NK-92 (cell line): ENCODE results near the gene USP48.
"Not testable (repeated sequence)": the region's sequence is repeated elsewhere in the genome, so short reads cannot be mapped to it uniquely, and the experiment has no call there.

ENCODE experiments used
- DNase-seq: peaks from one replicate; lab custom pipeline; 2025; ENCODE audit not compliant: unreplicated experiment; lab: John Stamatoyannopoulos, UW

Gene USP48, protein sequence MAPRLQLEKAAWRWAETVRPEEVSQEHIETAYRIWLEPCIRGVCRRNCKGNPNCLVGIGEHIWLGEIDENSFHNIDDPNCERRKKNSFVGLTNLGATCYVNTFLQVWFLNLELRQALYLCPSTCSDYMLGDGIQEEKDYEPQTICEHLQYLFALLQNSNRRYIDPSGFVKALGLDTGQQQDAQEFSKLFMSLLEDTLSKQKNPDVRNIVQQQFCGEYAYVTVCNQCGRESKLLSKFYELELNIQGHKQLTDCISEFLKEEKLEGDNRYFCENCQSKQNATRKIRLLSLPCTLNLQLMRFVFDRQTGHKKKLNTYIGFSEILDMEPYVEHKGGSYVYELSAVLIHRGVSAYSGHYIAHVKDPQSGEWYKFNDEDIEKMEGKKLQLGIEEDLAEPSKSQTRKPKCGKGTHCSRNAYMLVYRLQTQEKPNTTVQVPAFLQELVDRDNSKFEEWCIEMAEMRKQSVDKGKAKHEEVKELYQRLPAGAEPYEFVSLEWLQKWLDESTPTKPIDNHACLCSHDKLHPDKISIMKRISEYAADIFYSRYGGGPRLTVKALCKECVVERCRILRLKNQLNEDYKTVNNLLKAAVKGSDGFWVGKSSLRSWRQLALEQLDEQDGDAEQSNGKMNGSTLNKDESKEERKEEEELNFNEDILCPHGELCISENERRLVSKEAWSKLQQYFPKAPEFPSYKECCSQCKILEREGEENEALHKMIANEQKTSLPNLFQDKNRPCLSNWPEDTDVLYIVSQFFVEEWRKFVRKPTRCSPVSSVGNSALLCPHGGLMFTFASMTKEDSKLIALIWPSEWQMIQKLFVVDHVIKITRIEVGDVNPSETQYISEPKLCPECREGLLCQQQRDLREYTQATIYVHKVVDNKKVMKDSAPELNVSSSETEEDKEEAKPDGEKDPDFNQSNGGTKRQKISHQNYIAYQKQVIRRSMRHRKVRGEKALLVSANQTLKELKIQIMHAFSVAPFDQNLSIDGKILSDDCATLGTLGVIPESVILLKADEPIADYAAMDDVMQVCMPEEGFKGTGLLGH

GRCh38 chr1:21782868-21783678, at the start of gene USP48:
Gene USP48, minus strand, starts transcription at chr1:21783149. Its CDS starts 192 bp downstream, at chr1:21782957.
- DNase-seq = peak; percentile 82

GRCh38 chr1:21831454-21831970, 48.6 kb upstream of the USP48 start:
- DNase-seq = no peak

DNA sequence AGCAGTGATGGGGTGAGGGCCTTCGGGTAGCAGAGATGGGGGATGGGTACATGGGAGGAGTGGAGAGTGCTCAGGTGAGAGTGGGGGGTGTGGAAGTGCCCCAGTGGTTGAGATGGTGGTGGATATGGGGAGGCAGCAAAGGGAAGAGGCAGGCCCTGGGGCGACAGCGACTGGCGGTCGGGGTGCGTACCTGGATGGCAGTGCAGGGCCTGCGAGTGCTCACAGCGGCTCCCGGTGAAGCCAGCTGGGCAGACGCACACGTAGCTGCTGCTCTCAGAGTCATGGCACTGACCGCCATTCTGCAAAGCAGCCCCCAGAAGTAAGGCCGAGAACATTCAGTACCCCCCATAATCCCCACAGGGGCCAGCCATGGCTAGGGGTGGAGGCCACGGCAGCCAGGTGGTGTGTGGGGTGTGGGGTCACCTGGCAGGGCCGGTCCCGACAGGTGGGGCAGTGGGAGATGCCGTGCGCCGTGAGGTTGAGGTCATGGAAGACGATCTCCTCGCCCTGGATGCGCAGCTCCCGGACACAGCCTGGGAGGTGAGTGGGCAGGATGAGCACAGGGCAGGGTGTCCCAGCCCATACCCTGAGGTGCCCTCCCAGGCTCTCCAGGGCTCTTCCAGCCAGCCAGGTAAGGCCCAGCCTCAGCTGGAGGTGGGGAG, 48.0 kb upstream of the USP48 start:
- no peak for DNase-seq

- DNase-seq = no peak
These were observed 46.3 kb upstream of the USP48 start for GRCh38 chr1:21829294-21829693.

DNA sequence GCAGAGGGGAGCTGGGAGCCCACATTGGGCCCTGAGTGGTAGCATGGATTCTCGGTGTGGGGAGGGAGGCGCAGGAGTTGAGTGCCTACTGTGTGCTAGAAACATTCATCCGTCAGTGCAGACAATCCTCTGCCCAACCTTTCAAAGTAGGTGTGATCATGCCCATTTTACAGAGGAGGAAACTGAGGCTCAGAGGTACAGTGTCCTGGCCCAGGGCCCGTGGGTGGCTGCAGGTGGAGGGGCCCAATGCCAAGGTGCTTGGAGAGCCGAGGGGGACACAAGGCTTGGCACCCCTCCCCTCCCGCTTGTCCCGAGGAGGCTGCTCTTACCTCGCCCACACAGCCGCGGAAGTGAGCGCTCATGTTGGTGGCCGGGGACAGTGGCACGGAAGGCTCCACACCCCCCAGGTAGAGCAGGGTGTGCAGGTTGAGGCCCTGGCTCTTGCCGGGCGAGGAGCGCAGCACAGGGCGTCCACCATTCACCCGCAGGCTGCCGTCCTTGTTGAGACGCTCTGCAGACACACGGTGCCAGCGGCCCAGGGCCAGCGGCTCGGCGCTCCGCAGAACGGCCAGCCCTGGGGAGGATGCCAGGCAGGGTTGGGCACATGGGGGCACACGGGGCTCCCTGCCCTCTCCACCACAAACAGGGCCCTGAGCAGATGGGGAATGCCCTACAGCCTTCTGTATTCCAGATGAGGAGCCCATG, 45.7 kb upstream of the USP48 start:
- DNase-seq = no peak

DNA sequence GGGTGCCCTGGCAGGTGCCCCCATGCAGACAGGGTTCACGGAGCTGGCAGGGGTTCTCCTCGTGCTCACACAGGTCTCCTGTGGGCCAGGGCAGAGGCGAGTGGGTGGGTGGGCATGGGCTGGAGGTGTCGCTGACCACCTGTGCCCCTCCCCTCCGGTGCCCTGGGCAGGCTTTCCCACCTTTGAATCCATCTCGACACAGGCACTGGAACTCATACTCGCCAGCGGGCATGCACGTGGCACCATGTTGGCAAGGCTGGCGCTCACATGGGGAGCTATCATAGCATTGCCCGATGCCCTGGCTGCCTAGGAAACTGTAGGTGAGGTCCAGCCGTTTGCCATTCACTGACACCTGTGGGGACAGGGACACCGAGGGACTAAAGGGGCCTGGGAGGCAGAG, 45.1 kb upstream of the USP48 start:
- DNase-seq = no peak

DNA sequence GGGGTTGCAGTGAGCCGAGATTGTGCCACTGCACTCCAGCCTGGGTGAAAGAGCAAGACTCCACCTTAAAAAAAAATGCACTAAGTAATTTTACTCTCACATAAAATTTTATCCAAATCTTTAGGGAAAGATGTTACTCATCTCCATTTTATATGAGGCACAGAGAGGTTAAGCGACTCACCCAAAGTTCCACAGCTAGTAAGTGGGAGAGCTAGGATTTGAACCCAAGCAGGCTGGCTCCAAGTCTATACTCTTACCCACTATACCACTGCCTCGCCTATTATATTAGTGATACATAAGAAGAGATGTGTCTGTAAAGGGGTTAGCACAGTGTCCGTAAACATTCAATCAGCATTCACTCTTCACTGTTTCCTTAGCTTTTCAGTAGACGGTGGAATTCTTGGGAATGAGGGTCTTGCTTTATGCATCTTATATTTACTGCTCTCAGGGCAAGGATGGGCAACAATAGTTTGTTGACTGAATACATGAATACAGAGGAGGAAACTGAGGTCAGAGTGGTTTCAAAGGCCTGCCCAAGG, 44.3 kb upstream of the USP48 start:
- DNase-seq = no peak

DNA sequence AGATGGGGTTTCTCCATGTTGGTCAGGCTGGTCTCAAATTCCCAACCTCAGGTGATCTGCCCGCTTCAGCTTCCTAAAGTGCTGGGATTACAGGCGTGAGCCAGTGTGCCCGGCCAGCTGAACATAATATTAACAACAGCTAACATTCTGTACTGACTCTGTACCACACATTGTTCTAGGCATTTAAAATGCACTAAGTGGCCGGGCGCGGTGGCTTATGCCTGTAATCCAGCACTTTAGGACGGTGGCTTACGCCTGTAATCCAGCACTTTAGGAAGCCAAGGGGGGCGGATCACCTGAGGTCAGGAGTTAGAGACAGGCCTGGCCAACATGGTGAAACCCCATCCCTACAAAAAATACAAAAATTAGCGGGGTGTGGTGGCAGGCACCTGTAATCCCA, 43.7 kb upstream of the USP48 start:
- not testable (repeated sequence) for DNase-seq

DNA sequence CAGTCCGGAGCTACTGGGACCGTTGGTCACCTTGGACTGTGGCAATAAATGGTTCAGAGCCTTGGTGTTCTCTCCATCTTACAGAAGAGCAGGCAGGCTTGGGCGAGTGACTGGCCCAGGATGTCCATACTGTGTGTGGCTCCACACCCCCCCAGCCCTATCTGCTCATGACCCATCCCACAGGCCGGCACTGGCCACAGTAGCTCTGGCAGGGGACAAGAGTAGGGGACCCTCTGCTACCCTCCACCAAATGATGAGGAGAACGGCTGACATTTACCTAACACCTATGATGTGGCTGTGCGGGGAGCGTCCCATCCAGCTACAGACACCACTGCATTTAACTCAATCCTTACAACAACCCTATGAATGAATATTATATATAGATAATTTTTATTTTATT, 42.4 kb upstream of the USP48 start:
- DNase-seq = no peak

- DNase-seq = no peak
These were observed 42.0 kb upstream of the USP48 start for GRCh38 chr1:21824926-21825325.

DNA sequence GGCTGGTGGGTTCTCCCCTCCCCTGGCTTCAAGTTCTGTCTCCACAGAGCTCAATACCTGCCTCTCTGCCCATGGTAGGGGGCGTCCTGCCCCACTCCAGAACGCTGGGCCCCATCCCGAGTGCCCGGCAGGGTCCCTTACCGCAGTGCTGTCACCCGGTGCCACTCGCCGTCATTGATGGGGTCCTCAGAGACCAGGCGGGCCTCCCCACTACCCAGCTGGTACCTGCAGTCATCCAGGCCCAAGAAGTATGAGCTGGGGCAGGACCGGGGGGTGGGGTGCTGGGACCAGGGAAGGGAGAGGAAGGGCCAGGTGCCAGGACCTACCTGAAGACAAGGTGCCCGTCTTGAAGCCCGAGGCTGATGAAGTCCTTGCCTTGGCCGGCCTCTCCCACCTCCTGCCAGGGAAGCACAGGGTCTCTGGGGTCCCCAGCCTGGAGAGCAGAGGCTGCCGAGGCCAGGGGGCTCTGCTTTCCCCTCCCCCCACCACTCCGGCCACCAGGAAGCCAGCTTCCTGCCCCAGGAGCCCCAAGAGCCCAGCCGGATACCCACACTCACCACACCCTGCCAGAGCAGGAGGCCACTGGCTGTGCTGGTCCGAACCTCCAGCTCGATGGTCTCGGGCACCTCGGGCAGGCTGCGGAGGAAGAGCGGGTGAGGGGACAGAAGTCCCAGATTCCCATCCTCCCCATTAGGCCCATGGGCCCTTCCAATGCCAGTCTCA, 41.2 kb upstream of the USP48 start:
- no peak for DNase-seq

DNA sequence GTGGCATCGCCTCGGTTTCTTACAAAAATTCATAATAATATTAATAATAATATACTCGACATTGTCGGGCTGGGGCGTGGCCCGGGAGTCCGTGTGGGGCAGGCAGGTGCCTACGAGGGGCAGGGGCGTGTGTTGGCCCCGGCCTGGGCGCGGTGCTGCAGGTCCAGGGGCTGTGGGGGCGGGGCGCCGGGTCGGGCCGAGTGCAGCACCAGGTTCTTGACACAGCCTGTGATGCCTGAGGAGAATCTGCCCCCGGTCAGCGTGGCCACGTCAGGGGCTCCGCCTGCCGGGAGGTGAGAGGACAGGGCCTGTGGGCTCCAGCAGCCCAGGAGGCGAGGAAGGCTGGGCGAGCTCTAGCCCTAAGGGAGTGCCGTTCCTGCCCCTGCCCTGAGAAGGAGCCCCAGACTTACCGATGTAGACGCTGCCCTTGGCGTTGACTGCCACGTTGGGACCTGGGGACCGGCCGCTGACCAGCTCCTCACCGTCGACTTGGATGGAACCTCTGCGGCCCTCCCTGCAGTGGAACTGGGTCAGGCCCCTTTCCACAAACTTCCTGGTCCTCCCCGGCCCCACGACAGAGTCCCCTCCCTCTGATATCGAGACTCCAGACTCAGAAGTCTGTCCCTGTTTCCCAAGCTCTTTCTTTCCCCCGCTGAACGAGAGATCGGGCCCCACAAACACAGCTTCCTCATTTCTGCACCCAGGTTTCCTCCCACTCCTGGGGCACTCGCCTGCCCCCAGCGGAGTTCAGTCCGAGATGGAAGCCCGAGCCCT, 40.4 kb upstream of the USP48 start:
- no peak for DNase-seq

GRCh38 chr1:21822349-21822748, 39.4 kb upstream of the USP48 start:
- DNase-seq = no peak

DNA sequence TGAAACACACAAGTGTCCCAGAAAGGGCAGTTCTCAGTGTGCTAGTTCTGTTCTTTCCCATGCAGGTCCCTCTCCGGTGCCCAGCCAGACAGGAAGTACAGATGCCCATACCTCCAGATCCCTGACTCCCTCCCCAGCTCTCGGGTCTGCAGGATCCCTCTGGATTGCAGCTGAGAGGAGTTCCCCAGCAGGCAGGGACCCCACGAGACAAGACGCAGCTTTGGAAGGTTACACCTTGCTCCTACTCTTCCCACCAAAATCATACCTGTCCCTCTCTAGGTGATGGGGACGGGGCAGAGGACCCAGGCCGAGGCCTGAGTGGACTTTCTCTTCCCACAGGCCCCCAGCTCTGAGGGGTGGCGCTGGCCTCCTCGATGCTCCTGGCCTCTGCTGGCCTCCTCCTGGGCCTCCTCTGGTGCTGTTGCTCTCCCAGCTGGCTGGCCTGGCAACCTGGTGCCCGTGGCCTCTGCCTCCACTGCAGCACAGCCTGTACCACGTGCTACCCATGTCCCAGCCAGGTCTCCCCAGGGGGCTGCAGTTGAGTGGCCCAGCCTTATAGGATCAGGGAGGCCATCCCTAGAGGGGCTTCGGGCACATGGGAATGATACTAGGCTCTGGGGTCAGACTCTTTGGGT, 38.6 kb upstream of the USP48 start:
- no peak for DNase-seq

DNA sequence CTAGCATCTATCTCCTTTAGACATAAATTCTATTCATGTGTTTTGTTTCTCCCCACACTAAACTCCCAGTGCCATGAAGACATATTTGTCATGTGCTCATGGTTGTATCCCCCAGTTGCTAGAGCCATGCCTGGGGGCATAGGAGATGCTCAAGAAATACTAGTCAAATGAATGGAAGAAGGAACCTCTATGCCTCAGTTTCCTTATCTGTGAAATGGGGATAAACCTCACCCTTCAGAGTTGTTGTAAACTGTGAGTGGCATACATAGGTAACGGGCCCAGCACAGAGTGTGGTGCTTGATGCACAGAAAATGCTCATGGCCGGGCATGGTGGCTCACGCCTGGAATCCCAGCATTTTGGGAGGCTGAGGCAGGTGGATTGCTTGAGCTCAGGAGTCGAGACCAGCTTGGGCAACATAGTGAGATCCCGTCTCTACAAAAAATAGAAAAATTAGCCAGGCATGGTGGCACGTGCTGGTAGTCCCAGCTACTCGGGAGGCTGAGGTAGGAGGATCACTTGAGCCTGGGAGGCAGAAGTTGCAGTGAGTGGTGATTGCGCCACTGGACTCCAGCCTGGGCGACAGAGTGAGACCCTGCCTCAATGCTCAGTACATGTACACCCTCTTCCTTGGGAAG, 37.8 kb upstream of the USP48 start:
- DNase-seq = no peak

- DNase-seq = no peak
These were observed 35.7 kb upstream of the USP48 start for GRCh38 chr1:21818656-21819055.
